Mononuclear cell (primary cell): Measurements from ENCODE around the gene CHTOP. TPM values are rescaled to one million over a fixed set of nuclear protein-coding genes. Genes with fewer than 3 reads are reported as not detected.

Experiments
- total RNA-seq: library from RNA; depleted of rRNA; stranded (reverse); fragments of >200 nt; gene quantifications from one replicate; pipeline ENCODE4 v1.2.3, GENCODE V29; 2012

The CHTOP gene
- total RNA-seq, 1 donor, result 75.2 TPM

Other genes starting within 250 kb of the CHTOP start
- 801 TPM for gene S100A8, start 243.0 kb upstream of the CHTOP start, total RNA-seq
- gene S100A7A, start 217.5 kb upstream of the CHTOP start, total RNA-seq, result not detected
- gene S100A7, start 173.4 kb upstream of the CHTOP start, total RNA-seq, result not detected
- 283 TPM for gene S100A6, start 98.1 kb upstream of the CHTOP start, total RNA-seq
- not detected for gene S100A5, start 93.1 kb upstream of the CHTOP start, total RNA-seq
- gene S100A4, start 88.3 kb upstream of the CHTOP start, total RNA-seq, result 793 TPM
- not detected for gene S100A3, start 84.8 kb upstream of the CHTOP start, total RNA-seq
- gene S100A2, start 68.2 kb upstream of the CHTOP start, total RNA-seq, result 0.21 TPM
- not detected for gene S100A16, start 20.9 kb upstream of the CHTOP start, total RNA-seq
- gene S100A14, start 17.7 kb upstream of the CHTOP start, total RNA-seq, result not detected
- 1.2 TPM for gene S100A13, start 6.6 kb upstream of the CHTOP start, total RNA-seq
- not detected for gene S100A1, start 5.6 kb upstream of the CHTOP start, total RNA-seq
- gene SNAPIN, start 24.6 kb downstream of the CHTOP start, total RNA-seq, result 10.2 TPM
- 138 TPM for gene ILF2, start 36.9 kb downstream of the CHTOP start, total RNA-seq
- not detected for gene NPR1, start 44.6 kb downstream of the CHTOP start, total RNA-seq
- 11.6 TPM for gene INTS3, start 94.0 kb downstream of the CHTOP start, total RNA-seq
- gene SLC27A3, start 141.3 kb downstream of the CHTOP start, total RNA-seq, result 7.5 TPM